Body of pancreas (tissue), 4 donors: Measurements from ENCODE around the gene APBA2.

Experiments used
- CTCF ChIP-seq, 7 experiments: fragments of 450-650 bp in 4 of 7; fragments of 200-600 bp in 3 of 7; sonication (generic) in 3 of 7; IDR thresholded peaks; one replicate each; pipeline ENCODE4 v1.5.1; 2016 to 2019; ENCODE audit warnings: antibody characterized with exemption in 7 of 7
- POLR2A ChIP-seq, 3 donors: fragments of 450-650 bp; IDR thresholded peaks; one replicate each; pipeline ENCODE4 v1.6.1; 2016; ENCODE audit warnings: antibody characterized with exemption in 3 of 3, mild to moderate bottlenecking in 2 of 3

- TF ChIP-seq CTCF (IDR thresholded peaks at IDR 0.05) (no peak), POLR2A (IDR thresholded peaks at IDR 0.05) (no peak)
These were observed 43.4 kb downstream of the APBA2 start for GRCh38 chr15:28929200-28929599.
